Ovary (tissue), 9 donors: ENCODE results near the gene KCNJ4. TPM values are rescaled to one million over a fixed set of nuclear protein-coding genes. Genes with fewer than 3 reads are reported as not detected.

Experiments used
- DNase-seq, 5 donors: peaks; one replicate each; pipeline ENCODE4 v3.0.0-alpha.2; 2019 to 2020
- H3K27ac ChIP-seq, 2 donors: fragments of 200-600 bp; one replicate each; pipeline versions ENCODE4 v1.5.1 to v1.8.0; 2019 to 2022
- H3K27me3 ChIP-seq: fragments of 200-600 bp; one replicate; pipeline ENCODE4 v1.8.0; 2022
- H3K36me3 ChIP-seq: fragments of 200-600 bp; sonication (generic); one replicate; pipeline ENCODE4 v1.5.1; 2019
- H3K4me1 ChIP-seq: one replicate; pipeline ENCODE4 v1.8.1; 2013; ENCODE audit warnings: mild to moderate bottlenecking, moderate library complexity; ENCODE audit not compliant: insufficient read depth
- H3K4me3 ChIP-seq: fragments of 200-600 bp; sonication (generic); one replicate; pipeline ENCODE4 v1.5.1; 2017
- H3K9me3 ChIP-seq, 2 donors: fragments of 200-600 bp in 1 of 2; sonication (generic) in 1 of 2; one replicate each; pipeline versions ENCODE4 v1.5.1 to v1.8.1; 2013 to 2019; ENCODE audit warnings: mild to moderate bottlenecking in 1 of 2, moderate library complexity in 1 of 2
- CTCF ChIP-seq, 3 donors: fragments of 450-650 bp in 2 of 3; fragments of 200-600 bp in 1 of 3; IDR thresholded peaks; one replicate each; pipeline versions ENCODE4 v1.5.1 to v1.8.0; 2016 to 2022; ENCODE audit warnings: antibody characterized with exemption in 3 of 3, mild to moderate bottlenecking in 1 of 3
- EP300 ChIP-seq: sonication (generic); formaldehyde crosslinking; IDR thresholded peaks from one replicate; pipeline ENCODE4 v1.6.1; 2017; ENCODE audit warnings: antibody characterized with exemption
- POLR2A ChIP-seq: fragments of 450-650 bp; IDR thresholded peaks from one replicate; pipeline ENCODE4 v1.6.1; 2017; ENCODE audit warnings: antibody characterized with exemption, mild to moderate bottlenecking, moderate library complexity
- WGBS, 3 donors: extraction: QIAGEN DNeasy Blood & Tissue Kit in 1 of 3; methylation state at CpG; one replicate each; pipeline versions ENCODE4 v1.1.5 to v1.1.7; 2013 to 2017; 5-methylcytosine and 5-hydroxymethylcytosine counted together
- intact Hi-C, 4 donors: fragments of 100-400 bp; cut with DNase I; formaldehyde crosslinking; loops; one replicate each; pipeline versions ENCODE4 v1.11.0 to v1.15.1; 2022 to 2023
- polyA plus RNA-seq, 2 donors: library from polyadenylated mRNA; stranded (reverse); fragments of 200-250 nt in 1 of 2; fragments of 350-450 nt in 1 of 2; fragmentation: Illumina TruSeq in 1 of 2; extraction: RNeasy Lipid Tissue Mini Kit (QIAGEN cat#74804) in 1 of 2; gene quantifications; one replicate each; pipeline ENCODE4 v1.2.3, GENCODE V29; 2013 to 2014
- total RNA-seq, 7 donors: library from RNA; depleted of rRNA in 2 of 7; stranded (reverse); fragments of >200 nt in 2 of 7; fragmentation: NEBNext Ultra II Directional in 3 of 7; extraction: Animal tissue kit (Norgen Biotek cat#: 25700) in 3 of 7; gene quantifications; one replicate each; pipeline versions ENCODE4 v1.1.0 to v1.2.4, GENCODE V29; 2016 to 2023
- donor health status: DM: no; HTN: no; CAD: no; lungs with moderate emphysema.
- donor health status: DM: no; HTN: no; CAD: no.
- donor health status: Bipolar disorder and iron deficiency.
- donor health status: DM: yes; HTN: yes; CAD: no.
- donor health status: DM: no; HTN: no; CAD: no.
- donor health status: DM: yes; HTN: yes; CAD: no.

The KCNJ4 gene
- total and polyA plus RNA-seq, 9 donors = 0.02 to 0.62 TPM; not detected in 7

DNA sequence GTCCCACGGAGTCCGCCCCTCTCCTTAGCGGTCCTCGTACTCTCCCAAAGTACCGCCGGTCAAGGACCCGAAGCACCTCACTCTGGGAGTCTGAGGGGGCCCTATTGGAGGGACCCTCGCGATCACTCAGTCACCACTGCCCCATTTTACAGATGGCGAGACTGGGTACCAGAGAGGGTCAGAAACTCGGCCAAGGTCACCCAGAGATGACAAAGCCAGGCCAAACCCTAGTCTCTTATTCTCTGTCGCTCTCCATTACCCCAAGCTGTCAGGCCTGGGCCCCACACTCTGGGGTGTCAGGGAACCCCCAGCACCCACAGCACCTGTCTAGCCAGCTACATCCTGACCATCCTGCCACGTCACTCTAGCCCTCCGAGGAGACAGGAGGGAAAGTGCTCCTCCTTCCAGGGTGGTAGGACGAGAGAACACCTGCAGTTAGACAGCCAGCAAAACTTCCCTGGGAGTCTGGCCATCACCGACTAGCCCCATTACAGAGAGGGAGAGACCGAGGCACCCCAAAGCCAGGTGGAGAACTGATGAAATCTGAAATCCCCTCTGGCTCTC lies 1.4 kb upstream of the KCNJ4 start:
- Histone ChIP-seq H3K4me1 (peaks cover 4% of the 10 kb centered on the region), H3K27ac (no peak overlapping the region), H3K4me3 (no peak overlapping the region), H3K36me3 (no peaks in the 10 kb centered on the region), H3K27me3 (no peaks in the 10 kb centered on the region), H3K9me3 (no peaks in the 10 kb centered on the region)
- intact Hi-C loops = no loop called here
- no peak for DNase-seq
- TF ChIP-seq EP300 = no peak
- no peak for TF ChIP-seq CTCF (IDR thresholded peaks at IDR 0.05)
- 41 to 65% (median 55%) methylated on average over 14 to 17 of the region's 17 CpGs for WGBS, 3 donors

DNA sequence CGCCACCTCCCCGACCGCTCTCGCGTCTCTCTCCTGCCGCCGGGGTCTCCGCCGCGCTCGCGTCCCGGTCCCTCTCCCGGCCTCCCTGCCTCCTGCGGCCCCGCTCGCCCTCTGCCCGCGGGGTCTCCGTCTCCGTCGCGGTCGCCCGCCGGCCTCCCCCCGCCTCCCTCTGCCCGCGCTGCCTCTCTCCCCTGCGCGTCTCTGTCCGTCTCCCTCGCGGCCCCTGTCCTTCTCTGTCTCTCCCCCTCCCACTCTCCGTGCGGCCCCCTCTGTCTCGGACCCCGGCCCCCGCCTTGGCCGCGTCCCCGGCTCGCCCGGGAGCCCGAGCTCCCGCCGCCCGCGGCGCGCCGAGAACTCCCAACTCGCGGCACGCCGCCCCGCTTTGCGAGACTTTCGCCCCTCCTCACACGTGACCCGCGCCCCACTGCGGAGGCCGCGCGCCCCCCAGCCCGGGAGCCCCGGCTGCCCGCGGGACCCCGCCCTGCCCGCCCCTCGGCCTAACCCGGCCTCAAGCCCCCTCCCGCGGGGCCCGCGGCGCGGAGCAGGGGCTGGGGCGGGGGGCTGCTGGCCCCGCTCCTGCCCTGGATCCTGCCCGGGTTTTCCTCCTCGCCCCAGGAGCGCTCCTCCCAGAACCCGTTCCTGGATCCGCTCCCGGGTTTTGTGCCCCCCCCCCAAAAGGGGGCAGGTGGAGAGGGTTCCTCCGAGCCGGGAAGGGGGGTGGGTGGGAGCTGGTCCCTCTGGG lies 702 bp upstream of the KCNJ4 start:
- Histone ChIP-seq H3K36me3 (no peaks in the 10 kb centered on the region), H3K27ac (no peak overlapping the region), H3K27me3 (no peaks in the 10 kb centered on the region), H3K4me1 (peaks cover 2% of the 10 kb centered on the region), H3K9me3 (no peaks in the 10 kb centered on the region), H3K4me3 (peak overlapping the region; percentile 25)
- peak in 1 of 5 donors; percentile 46 for DNase-seq
- intact Hi-C loops = no loop called here
- no peak for TF ChIP-seq EP300
- no peak for TF ChIP-seq POLR2A
- TF ChIP-seq CTCF (IDR thresholded peaks at IDR 0.05) = no peak
- WGBS, 3 donors = 1% methylated on average over 30 to 90 of the region's 90 CpGs

GRCh38 chr22:38454353-38455075 lies 485 bp downstream of the KCNJ4 start:
- peak overlapping the region; percentile 1 for H3K4me3 ChIP-seq
- no peak for TF ChIP-seq POLR2A
- no peak for TF ChIP-seq EP300
- no peak for TF ChIP-seq CTCF (IDR thresholded peaks at IDR 0.05)
- H3K9me3 ChIP-seq = no peaks in the 10 kb centered on the region
- no peak for DNase-seq
- intact Hi-C loops = no loop called here
- H3K36me3 ChIP-seq = no peaks in the 10 kb centered on the region
- H3K27me3 ChIP-seq = peaks cover 2% of the 10 kb centered on the region
- 8 to 17% (median 11%) methylated on average over 37 to 67 of the region's 67 CpGs for WGBS, 3 donors
- no peak overlapping the region for H3K27ac ChIP-seq
- H3K4me1 ChIP-seq = peaks cover 2% of the 10 kb centered on the region

GRCh38 chr22:38453996-38454352 lies 1.0 kb downstream of the KCNJ4 start:
- H3K4me1 ChIP-seq = peaks cover 2% of the 10 kb centered on the region
- peaks cover 3% of the 10 kb centered on the region for H3K27me3 ChIP-seq
- H3K36me3 ChIP-seq = no peaks in the 10 kb centered on the region
- H3K27ac ChIP-seq = no peak overlapping the region
- no peak overlapping the region for H3K4me3 ChIP-seq
- DNase-seq = no peak
- TF ChIP-seq POLR2A (no peak), EP300 (no peak), CTCF (IDR thresholded peaks at IDR 0.05) (no peak)
- WGBS, 3 donors = 65 to 82% (median 79%) methylated on average over 2 to 3 of the region's 3 CpGs
- no peaks in the 10 kb centered on the region for H3K9me3 ChIP-seq
- intact Hi-C loops = no loop called here
